GM12873 (cell line): ENCODE results near the gene CHRNA1.

ENCODE experiments used
- CTCF ChIP-seq: IDR thresholded peaks from 2 replicates; pipeline ENCODE4 v1.5.1; 2012; ENCODE audit warnings: low read depth, mild to moderate bottlenecking, moderate library complexity, low read length, control low read depth; ENCODE audit not compliant: insufficient read depth; ENCODE audit errors: missing control alignments

Gene CHRNA1

DNA sequence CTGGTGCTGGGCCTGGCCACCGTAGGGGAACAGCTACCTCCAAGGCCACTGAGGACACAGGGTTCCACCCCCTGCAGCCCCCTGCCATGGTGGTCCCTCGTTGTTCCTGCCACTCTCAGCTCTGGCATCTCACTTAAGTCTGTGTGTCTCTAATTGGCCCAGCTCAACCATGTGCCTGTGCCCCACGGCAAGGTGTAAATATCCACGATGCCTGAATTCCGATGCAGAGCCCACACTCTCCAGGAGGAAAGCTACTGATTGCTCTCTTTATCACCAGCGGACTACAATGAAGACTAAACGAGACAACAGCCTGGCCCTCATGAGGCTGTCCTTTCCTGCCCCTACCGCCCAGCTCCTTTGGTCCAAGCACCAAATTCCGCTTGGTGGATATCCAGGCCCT lies 17.0 kb upstream of the CHRNA1 start:
- TF ChIP-seq CTCF, result no peak

- no peak for TF ChIP-seq CTCF
These were observed 16.6 kb upstream of the CHRNA1 start for GRCh38 chr2:174780856-174781255.

- no peak for TF ChIP-seq CTCF
These were observed 16.0 kb upstream of the CHRNA1 start for GRCh38 chr2:174780191-174780840.

DNA sequence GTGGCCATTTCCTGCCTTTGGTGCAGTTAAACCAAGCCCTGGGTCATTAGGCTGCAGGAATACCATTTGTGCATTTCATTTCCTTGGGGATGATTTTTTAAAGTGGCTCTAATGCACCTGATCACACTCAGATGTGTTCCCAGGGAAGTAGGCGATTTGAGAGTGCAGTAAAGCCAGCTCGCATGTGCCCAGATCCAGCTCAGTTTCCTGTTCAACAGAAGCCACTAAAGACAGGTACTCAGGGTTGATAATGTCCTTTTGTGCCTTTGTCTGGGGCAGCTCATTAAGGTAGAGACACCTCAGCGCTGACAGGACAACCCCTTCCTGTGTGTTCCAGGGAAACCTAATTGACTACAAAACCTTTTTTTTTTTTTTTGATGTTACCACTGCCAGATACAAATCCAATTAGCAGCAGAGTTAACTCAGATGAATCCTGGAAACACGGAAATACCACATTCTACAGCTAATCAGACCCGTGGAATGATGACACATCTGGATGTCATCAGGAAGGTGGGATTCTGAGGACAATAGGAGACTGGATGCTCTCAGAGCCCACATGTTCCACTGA lies 15.2 kb upstream of the CHRNA1 start:
- no peak for TF ChIP-seq CTCF

DNA sequence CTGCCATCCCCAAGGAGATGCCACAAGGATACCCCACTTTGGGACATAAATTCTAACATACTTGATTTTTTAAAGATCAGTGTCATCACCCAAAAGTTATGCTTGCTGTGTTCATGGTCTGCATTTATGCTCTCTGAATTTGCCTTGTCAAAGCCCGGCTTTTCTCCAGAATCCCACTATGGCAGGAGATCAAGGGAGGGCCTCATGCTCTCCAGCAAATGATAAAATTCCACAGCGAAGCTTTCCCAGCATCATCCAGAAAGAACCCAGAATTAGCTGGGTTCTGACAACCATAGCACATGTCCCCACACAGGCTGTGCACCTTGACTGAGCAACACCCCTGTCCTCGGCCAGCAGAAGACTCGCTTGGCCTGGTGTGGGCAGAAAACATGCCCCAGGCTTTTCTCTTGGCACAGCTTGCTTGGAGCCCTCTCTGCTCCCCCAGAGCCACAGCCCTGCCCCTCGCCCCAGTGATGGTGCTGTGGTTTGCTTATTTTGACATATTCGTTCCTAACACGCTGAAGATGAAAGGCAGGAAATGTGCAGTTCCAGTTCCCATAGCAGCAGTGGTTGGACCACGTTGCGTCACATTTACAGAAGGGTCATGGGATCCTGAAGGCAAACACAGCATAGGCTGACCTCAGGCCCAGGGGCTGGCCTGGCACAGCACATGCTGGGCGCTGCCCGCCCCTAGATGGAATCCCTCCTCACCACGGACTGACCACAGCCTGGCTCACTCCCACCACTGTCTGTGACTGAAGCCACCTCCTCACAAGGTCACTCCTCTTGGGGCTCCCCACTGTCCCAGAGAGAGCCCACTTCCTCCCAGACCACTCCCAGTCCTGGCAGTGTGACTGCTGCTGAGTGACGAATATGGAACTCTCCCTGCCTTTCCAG lies 14.1 kb upstream of the CHRNA1 start:
- TF ChIP-seq CTCF, result no peak

DNA sequence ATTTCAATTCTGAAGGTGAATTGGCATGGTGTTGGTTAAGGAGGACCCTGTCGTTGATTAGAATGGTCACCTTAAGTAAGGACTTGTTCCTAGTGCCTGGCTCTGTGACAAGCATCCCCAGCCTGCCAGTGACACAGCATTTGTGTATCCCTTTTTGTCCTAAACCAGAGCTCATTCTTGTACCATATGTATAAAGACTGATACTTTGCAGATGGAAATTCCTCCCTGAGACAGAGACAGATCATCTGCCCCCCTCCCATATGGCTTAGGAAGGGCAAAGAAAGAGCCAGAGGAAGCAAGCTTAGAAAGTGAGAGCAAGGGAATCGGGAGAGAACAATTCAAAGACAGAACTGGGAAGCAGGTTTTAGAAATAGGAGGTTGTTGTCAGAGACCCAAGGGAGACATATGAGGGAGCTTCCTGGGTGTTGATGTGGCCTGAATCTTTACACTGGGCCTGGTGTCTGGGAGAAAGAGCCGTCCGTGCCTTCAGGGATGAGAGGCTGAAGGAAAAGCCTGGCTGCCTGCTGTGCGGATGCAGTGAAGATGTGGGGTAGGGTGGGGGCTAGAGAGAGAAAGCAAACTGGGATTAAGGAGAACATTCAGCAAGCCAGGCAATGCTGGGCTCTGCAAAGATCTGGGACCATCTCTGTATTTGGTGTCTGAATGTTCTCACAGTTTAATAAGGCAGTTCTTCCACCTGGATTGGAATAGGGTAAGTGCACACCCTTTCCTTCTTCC lies 13.2 kb upstream of the CHRNA1 start:
- no peak for TF ChIP-seq CTCF

GRCh38 chr2:174776675-174777074 lies 12.4 kb upstream of the CHRNA1 start:
- no peak for TF ChIP-seq CTCF
